GM23338 (cell line): Measurements from ENCODE around the gene OR10G7. TPM values are rescaled to one million over a fixed set of nuclear protein-coding genes. Genes with fewer than 3 reads are reported as not detected.

Experiments
- ATAC-seq: fragments of 200-7000 bp; cut with Tn5 transposase; 3 replicates; pipeline ENCODE4 v1.9.1; 2020
- DNase-seq: peaks from one replicate; pipeline ENCODE4 v3.0.0-alpha.2; 2015; ENCODE audit warnings: low spot score
- H2AFZ ChIP-seq: fragments of 200-600 bp; sonication (generic); 2 replicates; pipeline ENCODE4 v1.8.0; 2016; ENCODE audit warnings: antibody characterized with exemption, mild to moderate bottlenecking, moderate library complexity
- H3F3A ChIP-seq: fragments of 200-600 bp; sonication (generic); replicated peaks from 2 replicates; pipeline ENCODE4 v1.8.0; 2017; ENCODE audit warnings: antibody characterized with exemption, mixed run types, low read depth
- H3K27ac ChIP-seq: fragments of 200-600 bp; sonication (generic); 2 replicates; pipeline ENCODE4 v1.6.1; 2016; ENCODE audit warnings: low read depth
- H3K27me3 ChIP-seq: fragments of 200-600 bp; sonication (generic); 2 replicates; pipeline ENCODE4 v1.8.0; 2016; ENCODE audit warnings: mild to moderate bottlenecking, mixed run types, moderate library complexity; ENCODE audit not compliant: insufficient read depth
- H3K36me3 ChIP-seq: fragments of 200-600 bp; sonication (generic); 2 replicates; pipeline ENCODE4 v1.8.0; 2016; ENCODE audit warnings: mild to moderate bottlenecking; ENCODE audit not compliant: insufficient read depth
- H3K4me1 ChIP-seq: fragments of 200-600 bp; sonication (generic); 2 replicates; pipeline ENCODE4 v1.8.0; 2016; ENCODE audit warnings: mild to moderate bottlenecking, moderate library complexity; ENCODE audit not compliant: insufficient read depth
- H3K4me2 ChIP-seq: fragments of 200-600 bp; sonication (generic); 2 replicates; pipeline ENCODE4 v1.7.1; 2017; ENCODE audit warnings: mixed run types
- H3K4me3 ChIP-seq: fragments of 200-600 bp; sonication (generic); 2 replicates; pipeline ENCODE4 v1.6.1; 2016; ENCODE audit warnings: mixed run types
- H3K79me2 ChIP-seq: fragments of 200-600 bp; sonication (generic); replicated peaks from 2 replicates; pipeline ENCODE4 v1.8.0; 2017; ENCODE audit warnings: mild to moderate bottlenecking; ENCODE audit not compliant: insufficient read depth
- H3K9me2 ChIP-seq: fragments of 200-600 bp; sonication (generic); 2 replicates; pipeline ENCODE4 v1.8.0; 2017; ENCODE audit not compliant: insufficient read depth
- H4K20me1 ChIP-seq: fragments of 200-600 bp; sonication (generic); replicated peaks from 2 replicates; pipeline ENCODE4 v1.8.0; 2017; ENCODE audit warnings: mild to moderate bottlenecking; ENCODE audit not compliant: insufficient read depth
- H3K27ac Mint-ChIP-seq: 2 replicates; pipeline ENCODE4 v1.8.0; 2020; ENCODE audit warnings: inconsistent platforms, mild to moderate bottlenecking, moderate library complexity, mixed read lengths
- H3K27me3 Mint-ChIP-seq: 3 replicates; pipeline ENCODE4 v1.8.0; 2022; ENCODE audit warnings: low read depth, mild to moderate bottlenecking, moderate library complexity, mixed read lengths, inconsistent platforms; ENCODE audit not compliant: insufficient read depth, poor library complexity
- H3K36me3 Mint-ChIP-seq: 3 replicates; pipeline ENCODE4 v1.8.0; 2021; ENCODE audit warnings: low read depth, mild to moderate bottlenecking, inconsistent platforms, moderate library complexity, mixed read lengths
- H3K4me1 Mint-ChIP-seq: 3 replicates; pipeline ENCODE4 v1.8.0; 2020; ENCODE audit warnings: mild to moderate bottlenecking, inconsistent platforms, mixed read lengths
- H3K4me3 Mint-ChIP-seq: 3 replicates; pipeline ENCODE4 v1.8.0; 2021; ENCODE audit warnings: moderate library complexity, mild to moderate bottlenecking, inconsistent platforms, mixed read lengths
- H3K9me3 Mint-ChIP-seq: 3 replicates; pipeline ENCODE4 v1.8.0; 2020; ENCODE audit warnings: moderate library complexity, mild to moderate bottlenecking, inconsistent platforms, mixed read lengths
- CREB1 ChIP-seq: fragments of 250-450 bp; sonication (Bioruptor Pico); IDR thresholded peaks from 2 replicates; pipeline ENCODE4 v1.5.0; 2020; ENCODE audit warnings: low read depth, mild to moderate bottlenecking, moderate library complexity
- ETS1 ChIP-seq: IDR thresholded peaks from 2 replicates; pipeline ENCODE4 v1.6.1; 2016; ENCODE audit warnings: antibody characterized with exemption
- EZH2 ChIP-seq: fragments of 200-600 bp; sonication (generic); IDR thresholded peaks from one replicate; pipeline ENCODE4 v1.8.0; 2017; ENCODE audit warnings: antibody characterized with exemption, mild to moderate bottlenecking, low read depth; ENCODE audit not compliant: unreplicated experiment
- EZH2phosphoT487 ChIP-seq: fragments of 200-600 bp; sonication (generic); IDR thresholded peaks from one replicate; pipeline ENCODE4 v1.8.1; 2018; ENCODE audit warnings: antibody characterized with exemption; ENCODE audit not compliant: unreplicated experiment
- JUNB ChIP-seq: IDR thresholded peaks from one replicate; pipeline ENCODE4 v1.6.1; 2016; ENCODE audit warnings: antibody characterized with exemption; ENCODE audit not compliant: unreplicated experiment
- NANOG ChIP-seq: IDR thresholded peaks from 2 replicates; pipeline ENCODE4 v1.6.1; 2016; ENCODE audit warnings: antibody characterized with exemption, borderline replicate concordance
- POLR2AphosphoS5 ChIP-seq: IDR thresholded peaks from 2 replicates; pipeline ENCODE4 v1.6.1; 2016; ENCODE audit warnings: antibody characterized with exemption, low read depth
- ZNF114 ChIP-seq: fragments of 250-450 bp; sonication (Bioruptor Pico); IDR thresholded peaks from 2 replicates; pipeline ENCODE4 v1.5.0; 2020; ENCODE audit warnings: mild to moderate bottlenecking, moderate library complexity
- ZNF331 ChIP-seq: fragments of 250-450 bp; sonication (Bioruptor Pico); IDR thresholded peaks from 2 replicates; pipeline ENCODE4 v1.5.0; 2020; ENCODE audit warnings: low read depth, mild to moderate bottlenecking, moderate library complexity
- polyA plus RNA-seq: library from polyadenylated mRNA; unstranded; fragments of >200 nt; fragmentation: Nextera tagmentation; extraction: Ambion mirVana; gene quantifications from 2 replicates; pipeline ENCODE4 v1.2.1, GENCODE V29; 2016
- total RNA-seq: library from RNA; depleted of rRNA; stranded (reverse); fragments of >200 nt; shearing (Covaris generic); gene quantifications from 2 replicates; pipeline ENCODE4 v1.2.3, GENCODE V29; 2014
- TF ChIP-seq, protein P1 (sequence below): IDR thresholded peaks from one replicate; pipeline ENCODE4 v1.6.1; 2018; ENCODE audit warnings: antibody characterized with exemption; ENCODE audit not compliant: unreplicated experiment

OR10G7 gene
- total and polyA plus RNA-seq, 2 experiments from 2014 or later = not detected

- TF ChIP-seq, protein P1, sequence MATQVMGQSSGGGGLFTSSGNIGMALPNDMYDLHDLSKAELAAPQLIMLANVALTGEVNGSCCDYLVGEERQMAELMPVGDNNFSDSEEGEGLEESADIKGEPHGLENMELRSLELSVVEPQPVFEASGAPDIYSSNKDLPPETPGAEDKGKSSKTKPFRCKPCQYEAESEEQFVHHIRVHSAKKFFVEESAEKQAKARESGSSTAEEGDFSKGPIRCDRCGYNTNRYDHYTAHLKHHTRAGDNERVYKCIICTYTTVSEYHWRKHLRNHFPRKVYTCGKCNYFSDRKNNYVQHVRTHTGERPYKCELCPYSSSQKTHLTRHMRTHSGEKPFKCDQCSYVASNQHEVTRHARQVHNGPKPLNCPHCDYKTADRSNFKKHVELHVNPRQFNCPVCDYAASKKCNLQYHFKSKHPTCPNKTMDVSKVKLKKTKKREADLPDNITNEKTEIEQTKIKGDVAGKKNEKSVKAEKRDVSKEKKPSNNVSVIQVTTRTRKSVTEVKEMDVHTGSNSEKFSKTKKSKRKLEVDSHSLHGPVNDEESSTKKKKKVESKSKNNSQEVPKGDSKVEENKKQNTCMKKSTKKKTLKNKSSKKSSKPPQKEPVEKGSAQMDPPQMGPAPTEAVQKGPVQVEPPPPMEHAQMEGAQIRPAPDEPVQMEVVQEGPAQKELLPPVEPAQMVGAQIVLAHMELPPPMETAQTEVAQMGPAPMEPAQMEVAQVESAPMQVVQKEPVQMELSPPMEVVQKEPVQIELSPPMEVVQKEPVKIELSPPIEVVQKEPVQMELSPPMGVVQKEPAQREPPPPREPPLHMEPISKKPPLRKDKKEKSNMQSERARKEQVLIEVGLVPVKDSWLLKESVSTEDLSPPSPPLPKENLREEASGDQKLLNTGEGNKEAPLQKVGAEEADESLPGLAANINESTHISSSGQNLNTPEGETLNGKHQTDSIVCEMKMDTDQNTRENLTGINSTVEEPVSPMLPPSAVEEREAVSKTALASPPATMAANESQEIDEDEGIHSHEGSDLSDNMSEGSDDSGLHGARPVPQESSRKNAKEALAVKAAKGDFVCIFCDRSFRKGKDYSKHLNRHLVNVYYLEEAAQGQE = no peak
- TF ChIP-seq ZNF331 (CRISPR knock-in tag) = no peak
Observed at GRCh38 chr11:124072147-124072546, 31.0 kb upstream of the OR10G7 start (continued).

- peaks cover 18% of the 10 kb centered on the region for H3K4me1 Mint-ChIP-seq
- H3F3A ChIP-seq = no peaks in the 10 kb centered on the region
- no peaks in the 10 kb centered on the region for H3K79me2 ChIP-seq
- H3K27ac ChIP-seq = no peak overlapping the region
- DNase-seq (peak; percentile 15), ATAC-seq (no peak)
- H3K27ac Mint-ChIP-seq = no peak overlapping the region
- peaks cover 5% of the 10 kb centered on the region for H3K4me1 ChIP-seq
- H3K27me3 ChIP-seq = no peaks in the 10 kb centered on the region
- H3K4me3 Mint-ChIP-seq = no peak overlapping the region
- no peaks in the 10 kb centered on the region for H3K9me3 Mint-ChIP-seq
- no peaks in the 10 kb centered on the region for H4K20me1 ChIP-seq
- no peaks in the 10 kb centered on the region for H3K36me3 ChIP-seq
- H3K4me2 ChIP-seq = no peak overlapping the region
- H3K27me3 Mint-ChIP-seq = no peaks in the 10 kb centered on the region
- H3K4me3 ChIP-seq = no peak overlapping the region
- H3K9me2 ChIP-seq = no peaks in the 10 kb centered on the region
- H3K36me3 Mint-ChIP-seq = no peaks in the 10 kb centered on the region; the same call in 2 of the 3 replicates
- no peak for TF ChIP-seq ZNF331 (CRISPR knock-in tag)
- no peak for TF ChIP-seq JUNB
- no peak for TF ChIP-seq EZH2phosphoT487
- TF ChIP-seq NANOG = no peak
- no peak for TF ChIP-seq POLR2AphosphoS5
- no peak for TF ChIP-seq ZNF114 (CRISPR knock-in tag)
- TF ChIP-seq CREB1 (CRISPR knock-in tag) = no peak
- TF ChIP-seq ETS1 = no peak
- TF ChIP-seq, protein P1 = no peak
- TF ChIP-seq EZH2 = no peak
- peak overlapping the region; percentile 38; the same call in 1 of the 2 replicates for H2AFZ ChIP-seq
Observed at GRCh38 chr11:124071623-124071948, 30.5 kb upstream of the OR10G7 start.
